Muscle layer of colon (tissue), 2 donors: ENCODE data around the gene TMEM255A.

Experiments used
- H3K27ac ChIP-seq: one replicate; pipeline ENCODE4 v1.7.0; 2013; ENCODE audit warnings: low read depth, mild to moderate bottlenecking, low read length, moderate library complexity
- H3K27me3 ChIP-seq, 2 donors: one replicate each; pipeline ENCODE4 v1.7.0; 2013; ENCODE audit warnings: low read length in 2 of 2, mild to moderate bottlenecking in 2 of 2; ENCODE audit not compliant: insufficient read depth in 2 of 2, control insufficient read depth in 1 of 2
- H3K36me3 ChIP-seq: one replicate; pipeline ENCODE4 v1.7.0; 2013; ENCODE audit warnings: mild to moderate bottlenecking, low read length; ENCODE audit not compliant: insufficient read depth
- H3K4me1 ChIP-seq: one replicate; pipeline ENCODE4 v1.7.0; 2013; ENCODE audit warnings: mild to moderate bottlenecking, low read length; ENCODE audit not compliant: insufficient read depth
- H3K4me3 ChIP-seq, 2 donors: one replicate each; pipeline ENCODE4 v1.7.0; 2013; ENCODE audit warnings: low read length in 2 of 2, low read depth in 1 of 2, mild to moderate bottlenecking in 1 of 2, moderate library complexity in 1 of 2
- H3K9ac ChIP-seq: one replicate; pipeline ENCODE4 v1.7.0; 2013; ENCODE audit warnings: low read length
- H3K9me3 ChIP-seq: one replicate; pipeline ENCODE4 v1.7.0; 2013; ENCODE audit warnings: mild to moderate bottlenecking, low read length
- donor health status: abdominal sarcoma.
- donor health status: Adenocarcinoma of cecum.

TMEM255A gene

GRCh38 chrX:120286733-120287512 is 24.3 kb downstream of the TMEM255A start:
- no peaks in the 10 kb centered on the region for H3K4me1 ChIP-seq
- H3K27ac ChIP-seq = no peak overlapping the region
- no peak overlapping the region for H3K9ac ChIP-seq
- peaks cover 0 to 5% of the 10 kb centered on the region in 2 donors for H3K27me3 ChIP-seq
- no peaks in the 10 kb centered on the region for H3K36me3 ChIP-seq
- no peaks in the 10 kb centered on the region for H3K9me3 ChIP-seq
- H3K4me3 ChIP-seq = no peak overlapping the region

- no peaks in the 10 kb centered on the region for H3K27me3 ChIP-seq
- no peak overlapping the region for H3K27ac ChIP-seq
- no peak overlapping the region for H3K9ac ChIP-seq
- H3K36me3 ChIP-seq = no peaks in the 10 kb centered on the region
- no peak overlapping the region for H3K4me3 ChIP-seq
- no peaks in the 10 kb centered on the region for H3K4me1 ChIP-seq
- no peaks in the 10 kb centered on the region for H3K9me3 ChIP-seq
Measured at GRCh38 chrX:120282697-120283096, 28.6 kb downstream of the TMEM255A start.

GRCh38 chrX:120281761-120282160 is 29.5 kb downstream of the TMEM255A start:
- Histone ChIP-seq H3K27ac (no peak overlapping the region), H3K4me1 (no peaks in the 10 kb centered on the region), H3K36me3 (no peaks in the 10 kb centered on the region), H3K9me3 (no peaks in the 10 kb centered on the region), H3K4me3 (no peak overlapping the region), H3K27me3 (no peaks in the 10 kb centered on the region), H3K9ac (no peak overlapping the region)

GRCh38 chrX:120281021-120281624 is 30.1 kb downstream of the TMEM255A start:
- Histone ChIP-seq H3K4me1 (no peaks in the 10 kb centered on the region), H3K36me3 (no peaks in the 10 kb centered on the region), H3K27me3 (no peaks in the 10 kb centered on the region), H3K4me3 (no peak overlapping the region), H3K9me3 (no peaks in the 10 kb centered on the region), H3K27ac (no peak overlapping the region), H3K9ac (no peak overlapping the region)

GRCh38 chrX:120274958-120275357 is 36.3 kb downstream of the TMEM255A start:
- H3K27me3 ChIP-seq = peaks cover 0 to 6% of the 10 kb centered on the region in 2 donors
- no peaks in the 10 kb centered on the region for H3K9me3 ChIP-seq
- H3K27ac ChIP-seq = no peak overlapping the region
- H3K9ac ChIP-seq = no peak overlapping the region
- H3K36me3 ChIP-seq = no peaks in the 10 kb centered on the region
- no peak overlapping the region for H3K4me3 ChIP-seq
- H3K4me1 ChIP-seq = peaks cover 6% of the 10 kb centered on the region

- H3K9ac ChIP-seq = no peak overlapping the region
- H3K27ac ChIP-seq = no peak overlapping the region
- H3K36me3 ChIP-seq = no peaks in the 10 kb centered on the region
- no peak overlapping the region for H3K4me3 ChIP-seq
- peaks cover 12% of the 10 kb centered on the region for H3K4me1 ChIP-seq
- peaks cover 0 to 6% of the 10 kb centered on the region in 2 donors for H3K27me3 ChIP-seq
- no peaks in the 10 kb centered on the region for H3K9me3 ChIP-seq
Measured at GRCh38 chrX:120274145-120274544, 37.1 kb downstream of the TMEM255A start.

- H3K9ac ChIP-seq = no peak overlapping the region
- peaks cover 12% of the 10 kb centered on the region for H3K4me1 ChIP-seq
- peaks cover 0 to 6% of the 10 kb centered on the region in 2 donors for H3K27me3 ChIP-seq
- H3K27ac ChIP-seq = no peak overlapping the region
- no peak overlapping the region for H3K4me3 ChIP-seq
- H3K9me3 ChIP-seq = no peaks in the 10 kb centered on the region
- H3K36me3 ChIP-seq = no peaks in the 10 kb centered on the region
Measured at GRCh38 chrX:120271218-120271617, 40.0 kb downstream of the TMEM255A start.

- Histone ChIP-seq H3K4me1 (peaks cover 12% of the 10 kb centered on the region), H3K27ac (no peak overlapping the region), H3K4me3 (no peak overlapping the region), H3K9me3 (no peaks in the 10 kb centered on the region), H3K9ac (no peak overlapping the region), H3K36me3 (no peaks in the 10 kb centered on the region), H3K27me3 (peaks cover 0 to 6% of the 10 kb centered on the region in 2 donors)
Measured at GRCh38 chrX:120270567-120270966, 40.7 kb downstream of the TMEM255A start.

GRCh38 chrX:120269373-120270035 is 41.8 kb downstream of the TMEM255A start:
- no peak overlapping the region for H3K9ac ChIP-seq
- H3K36me3 ChIP-seq = no peaks in the 10 kb centered on the region
- no peak overlapping the region for H3K27ac ChIP-seq
- peaks cover 12% of the 10 kb centered on the region for H3K4me1 ChIP-seq
- no peak overlapping the region for H3K4me3 ChIP-seq
- no peaks in the 10 kb centered on the region for H3K27me3 ChIP-seq
- H3K9me3 ChIP-seq = no peaks in the 10 kb centered on the region

GRCh38 chrX:120264341-120264740 is 46.9 kb downstream of the TMEM255A start:
- Histone ChIP-seq H3K9me3 (no peaks in the 10 kb centered on the region), H3K36me3 (no peaks in the 10 kb centered on the region), H3K4me1 (peaks cover 1% of the 10 kb centered on the region), H3K27me3 (no peaks in the 10 kb centered on the region), H3K9ac (no peak overlapping the region), H3K4me3 (no peak overlapping the region), H3K27ac (no peak overlapping the region)

- no peaks in the 10 kb centered on the region for H3K9me3 ChIP-seq
- no peaks in the 10 kb centered on the region for H3K4me1 ChIP-seq
- no peak overlapping the region for H3K27ac ChIP-seq
- no peaks in the 10 kb centered on the region for H3K27me3 ChIP-seq
- H3K4me3 ChIP-seq = no peak overlapping the region
- no peaks in the 10 kb centered on the region for H3K36me3 ChIP-seq
- H3K9ac ChIP-seq = no peak overlapping the region
Measured at GRCh38 chrX:120262859-120263708, 48.2 kb downstream of the TMEM255A start.
